NB4 (cell line): ENCODE data around the gene MYRFL.

Source experiments
- DNase-seq: peaks from one replicate; pipeline ENCODE4 v3.0.0; 2010; ENCODE audit warnings: low read depth
- H3K4me3 ChIP-seq: one replicate; pipeline ENCODE4 v1.5.1; 2011; ENCODE audit warnings: mild to moderate bottlenecking, low read depth, low read length, moderate library complexity
- CTCF ChIP-seq: IDR thresholded peaks from one replicate; pipeline ENCODE4 v1.5.1; 2012; ENCODE audit warnings: low read depth, low read length
- MAX ChIP-seq: IDR thresholded peaks from 2 replicates; pipeline ENCODE4 v1.6.1; 2011; ENCODE audit warnings: low read depth, low read length
- MYC ChIP-seq: IDR thresholded peaks from 2 replicates; pipeline ENCODE4 v1.6.1; 2011; ENCODE audit warnings: low read depth, low read length
- POLR2A ChIP-seq: IDR thresholded peaks from 2 replicates; pipeline ENCODE4 v1.6.1; 2011; ENCODE audit warnings: mild to moderate bottlenecking; ENCODE audit not compliant: insufficient read length; ENCODE audit errors: extremely low read depth

MYRFL gene

GRCh38 chr12:70002912-70003255 lies 177.9 kb downstream of the MYRFL start:
- TF ChIP-seq MYC (no peak), CTCF (no peak)
- H3K4me3 ChIP-seq, result no peak overlapping the region
- DNase-seq, result no peak

- TF ChIP-seq POLR2A, result no peak
- TF ChIP-seq CTCF, result no peak
- TF ChIP-seq MYC, result no peak
- no peak for TF ChIP-seq MAX
- no peak overlapping the region for H3K4me3 ChIP-seq
- no peak for DNase-seq
These were observed 181.0 kb downstream of the MYRFL start for GRCh38 chr12:70005864-70006618.

GRCh38 chr12:70006619-70006973 lies 181.6 kb downstream of the MYRFL start:
- H3K4me3 ChIP-seq, result no peak overlapping the region
- DNase-seq, result no peak
- TF ChIP-seq MAX (no peak), MYC (no peak), POLR2A (no peak), CTCF (no peak)

GRCh38 chr12:70007687-70008086 lies 182.7 kb downstream of the MYRFL start:
- DNase-seq, result no peak
- no peak for TF ChIP-seq MAX
- no peak for TF ChIP-seq MYC
- TF ChIP-seq CTCF, result no peak
- no peak for TF ChIP-seq POLR2A
- H3K4me3 ChIP-seq, result no peak overlapping the region
